ENCODE results near the gene BCL2L11.

BCL2L11 gene

DNA sequence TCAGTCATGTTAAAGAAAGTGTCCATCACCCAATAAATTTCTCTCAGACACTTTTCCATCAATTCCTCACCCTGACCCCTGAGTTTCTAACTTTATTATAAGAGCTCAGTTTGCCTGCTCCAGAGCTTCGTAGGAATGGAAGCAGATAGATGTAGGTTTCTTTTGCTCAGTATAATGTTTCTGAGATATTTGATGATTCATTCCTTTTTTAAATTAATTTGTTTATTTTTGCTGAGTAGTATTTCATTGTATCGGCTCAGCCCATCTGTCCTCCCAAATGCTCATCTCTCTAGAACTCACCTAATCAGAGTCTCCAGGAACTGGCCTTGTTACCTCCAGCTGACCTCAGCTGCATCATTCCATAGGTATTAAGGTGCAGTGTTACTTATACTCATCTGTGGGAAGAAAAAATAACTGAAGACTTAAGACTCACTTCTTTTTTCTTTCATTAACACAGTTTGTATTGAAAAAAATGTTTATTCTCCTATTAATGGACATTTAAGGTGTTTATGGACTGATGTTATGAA, 11.9 kb upstream of the BCL2L11 start:
- no peak for ATAC-seq
- no peak overlapping the region for H3K27ac Mint-ChIP-seq
- H3K27me3 Mint-ChIP-seq, result peaks cover 60% of the 10 kb centered on the region
- no peak for DNase-seq
- no peaks in the 10 kb centered on the region for H3K9me3 Mint-ChIP-seq
- H3K36me3 Mint-ChIP-seq (ENCODE audit: low read depth), result no peaks in the 10 kb centered on the region
- H3K4me3 Mint-ChIP-seq, result no peak overlapping the region
- H3K4me1 Mint-ChIP-seq, result peaks cover 13% of the 10 kb centered on the region

DNA sequence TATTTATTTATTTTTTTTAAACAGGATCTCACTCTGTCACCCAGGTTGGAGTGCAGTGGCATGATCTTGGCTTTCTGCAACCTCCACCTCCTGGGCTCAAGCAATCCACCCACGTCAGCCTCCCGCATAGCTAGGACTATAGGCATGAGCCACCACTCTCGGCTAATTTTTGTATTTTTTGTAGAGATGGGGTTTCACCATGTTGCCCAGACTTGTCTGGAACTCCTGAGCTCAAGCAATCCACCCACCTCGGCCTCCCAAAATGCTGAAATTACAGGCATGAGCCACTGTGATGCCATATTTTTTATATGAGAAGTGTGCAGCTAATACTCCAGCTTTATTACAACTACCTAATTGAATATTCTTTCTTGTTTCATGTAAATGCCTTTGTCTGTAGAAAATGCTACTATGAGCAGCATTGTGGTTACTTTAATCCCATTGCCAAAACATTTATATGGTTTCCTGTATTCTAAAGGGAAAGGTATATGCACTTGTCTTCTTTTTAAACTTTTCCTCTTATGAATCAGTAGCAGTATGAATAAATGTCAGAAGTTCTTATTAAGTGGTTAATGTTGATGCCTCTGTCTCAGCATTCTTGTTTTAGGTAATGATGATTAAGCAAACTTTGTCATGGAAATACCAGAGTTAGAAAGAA, 9.5 kb upstream of the BCL2L11 start:
- Mint-ChIP-seq H3K4me3 (no peak overlapping the region), H3K27me3 (peaks cover 59% of the 10 kb centered on the region), H3K4me1 (peaks cover 22% of the 10 kb centered on the region), H3K9me3 (no peaks in the 10 kb centered on the region), H3K36me3 (ENCODE audit: low read depth) (no peaks in the 10 kb centered on the region), H3K27ac (peak overlapping the region; percentile 52)
- ATAC-seq (peak; percentile 41), DNase-seq (no peak)

GRCh38 chr2:111113838-111114237, 6.9 kb upstream of the BCL2L11 start:
- Mint-ChIP-seq H3K36me3 (ENCODE audit: low read depth) (no peaks in the 10 kb centered on the region), H3K4me3 (no peak overlapping the region), H3K4me1 (peaks cover 44% of the 10 kb centered on the region), H3K27ac (no peak overlapping the region), H3K9me3 (no peaks in the 10 kb centered on the region), H3K27me3 (peaks cover 59% of the 10 kb centered on the region)
- ATAC-seq (no peak), DNase-seq (no peak)

DNA sequence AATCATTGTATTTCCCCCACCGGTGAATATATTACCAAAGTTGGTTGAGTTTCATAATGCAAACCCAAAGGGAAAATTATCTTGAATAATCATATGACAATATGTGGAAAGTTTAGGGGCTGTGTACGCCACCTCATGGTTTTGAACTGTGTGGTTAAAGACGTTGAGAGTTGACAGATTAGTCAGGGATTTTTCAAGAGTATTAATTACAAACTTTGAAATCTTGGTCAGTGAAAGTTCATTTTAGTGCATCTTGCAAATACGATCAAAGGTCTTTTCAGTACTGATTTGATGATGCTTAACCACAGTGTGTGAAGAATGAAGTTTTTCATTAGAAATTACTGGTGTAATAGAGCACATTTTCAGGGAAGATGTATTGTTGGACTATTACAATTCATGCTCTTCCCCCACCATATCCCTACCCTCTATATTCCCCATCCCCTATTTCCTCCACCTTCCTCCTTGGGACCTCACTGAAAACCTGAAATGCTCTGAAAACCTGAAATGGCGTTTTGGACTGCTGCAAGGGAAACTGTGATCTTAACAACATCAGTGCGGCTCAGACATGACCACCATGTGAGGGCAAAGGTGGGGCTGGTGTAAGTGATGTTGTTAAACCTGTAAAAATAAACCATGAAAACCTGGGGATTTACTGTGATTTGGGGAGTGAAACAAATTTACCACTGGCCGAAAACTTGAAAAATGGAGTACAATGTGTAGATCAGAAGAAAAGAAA, 4.5 kb upstream of the BCL2L11 start:
- Mint-ChIP-seq H3K27ac (peak overlapping the region; percentile 85), H3K4me3 (peak overlapping the region; percentile 52), H3K9me3 (no peaks in the 10 kb centered on the region), H3K36me3 (ENCODE audit: low read depth) (no peaks in the 10 kb centered on the region), H3K4me1 (peaks cover 46% of the 10 kb centered on the region), H3K27me3 (peaks cover 54% of the 10 kb centered on the region)
- DNase-seq (no peak), ATAC-seq (peak; percentile 21)

DNA sequence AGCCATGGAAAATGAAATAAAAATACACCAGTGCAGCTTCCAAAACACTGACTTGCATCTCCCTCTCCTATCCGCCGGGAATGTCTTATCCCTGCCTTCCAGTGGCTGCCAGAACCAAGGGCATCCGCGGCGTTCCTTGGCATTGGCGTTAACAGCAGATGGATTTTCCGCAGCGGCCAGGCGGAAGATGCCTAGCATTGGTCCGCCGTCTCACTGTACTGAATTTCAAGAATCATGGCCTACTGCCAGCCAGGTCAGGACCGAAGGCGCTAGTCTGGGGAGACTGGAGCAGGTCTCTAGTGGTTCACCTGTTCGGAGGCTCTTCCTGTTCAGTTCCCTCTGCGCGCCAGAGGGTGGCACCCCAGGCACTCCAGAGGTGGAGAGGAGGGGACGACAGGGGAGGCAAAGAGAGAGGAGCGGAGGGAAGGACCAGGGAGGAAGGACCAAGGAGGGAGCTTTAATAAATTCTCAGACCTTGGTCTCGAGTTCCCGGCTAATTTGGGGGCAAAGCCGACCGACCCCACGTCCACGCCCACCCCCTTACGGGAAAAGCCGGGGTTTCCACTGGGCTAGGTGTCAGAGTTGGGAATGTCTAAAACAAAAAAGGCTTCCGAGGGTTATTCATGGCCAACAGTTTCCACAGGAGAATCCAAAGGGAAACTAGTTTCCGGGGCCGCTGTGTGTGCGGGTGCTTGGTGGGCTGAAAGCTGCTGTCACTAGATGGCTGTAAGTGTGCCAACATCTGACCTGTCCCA, 3.7 kb upstream of the BCL2L11 start:
- Mint-ChIP-seq H3K4me1 (peaks cover 47% of the 10 kb centered on the region), H3K27ac (peak overlapping the region; percentile 75), H3K4me3 (peak overlapping the region; percentile 81), H3K36me3 (ENCODE audit: low read depth) (peaks cover 2% of the 10 kb centered on the region), H3K9me3 (no peaks in the 10 kb centered on the region), H3K27me3 (peaks cover 54% of the 10 kb centered on the region)
- ATAC-seq (peak; percentile 42), DNase-seq (peak; percentile 71)

DNA sequence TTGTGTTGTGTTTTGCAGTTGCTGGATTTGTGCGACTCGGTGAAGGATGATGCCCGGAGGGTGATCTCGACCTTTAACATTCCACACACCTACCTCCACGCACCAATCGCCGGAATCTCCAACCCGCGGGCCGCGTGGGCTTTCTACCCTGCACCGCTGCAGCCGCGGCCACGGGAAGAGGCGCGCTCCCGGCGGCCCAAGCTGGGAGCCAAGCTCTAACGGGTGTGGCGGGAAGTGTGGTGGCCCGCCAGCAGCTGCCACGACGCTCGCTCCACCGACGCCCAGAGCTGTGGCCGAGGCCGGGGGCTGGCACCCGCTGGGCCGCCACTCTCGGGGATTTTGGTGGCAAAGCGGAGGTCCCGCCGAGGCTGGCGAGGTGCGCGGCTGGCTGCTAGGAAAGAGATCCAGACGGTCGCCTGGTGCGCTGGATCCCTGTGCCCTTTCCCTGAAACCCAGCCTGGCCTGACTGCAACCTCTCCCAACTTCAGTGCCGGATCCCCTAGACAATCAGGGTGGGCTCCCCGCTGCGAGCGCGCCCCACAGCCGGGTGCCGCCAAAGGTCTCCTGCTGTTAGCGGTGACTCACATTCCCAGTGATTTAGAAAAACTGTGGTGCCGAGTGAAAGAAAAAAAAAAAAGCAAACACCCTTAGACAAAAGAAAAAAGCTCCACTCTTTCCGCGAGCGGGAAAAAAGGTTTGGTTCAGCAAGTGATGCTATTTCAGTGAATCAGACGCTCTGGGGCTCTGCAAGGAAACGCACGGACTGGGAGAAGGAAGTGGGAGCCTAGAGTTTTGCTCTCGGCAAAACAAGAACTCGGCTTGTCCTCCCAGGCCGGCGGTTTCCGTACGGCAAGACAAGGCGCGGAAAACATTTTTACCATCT, 2.9 kb upstream of the BCL2L11 start:
- H3K4me1 Mint-ChIP-seq, result peaks cover 47% of the 10 kb centered on the region
- peak overlapping the region; percentile 81 for H3K4me3 Mint-ChIP-seq
- peak overlapping the region; percentile 79 for H3K27ac Mint-ChIP-seq
- no peak for ATAC-seq
- H3K36me3 Mint-ChIP-seq (ENCODE audit: low read depth), result peaks cover 4% of the 10 kb centered on the region
- peaks cover 48% of the 10 kb centered on the region for H3K27me3 Mint-ChIP-seq
- DNase-seq, result peak; percentile 48
- H3K9me3 Mint-ChIP-seq, result no peaks in the 10 kb centered on the region

GRCh38 chr2:111118481-111118980, 2.2 kb upstream of the BCL2L11 start:
- H3K27ac Mint-ChIP-seq, result peak overlapping the region; percentile 79
- H3K27me3 Mint-ChIP-seq, result peaks cover 41% of the 10 kb centered on the region
- H3K36me3 Mint-ChIP-seq (ENCODE audit: low read depth), result peaks cover 9% of the 10 kb centered on the region
- peaks cover 50% of the 10 kb centered on the region for H3K4me1 Mint-ChIP-seq
- H3K4me3 Mint-ChIP-seq, result peak overlapping the region; percentile 81
- ATAC-seq (no peak), DNase-seq (no peak)
- no peaks in the 10 kb centered on the region for H3K9me3 Mint-ChIP-seq

DNA sequence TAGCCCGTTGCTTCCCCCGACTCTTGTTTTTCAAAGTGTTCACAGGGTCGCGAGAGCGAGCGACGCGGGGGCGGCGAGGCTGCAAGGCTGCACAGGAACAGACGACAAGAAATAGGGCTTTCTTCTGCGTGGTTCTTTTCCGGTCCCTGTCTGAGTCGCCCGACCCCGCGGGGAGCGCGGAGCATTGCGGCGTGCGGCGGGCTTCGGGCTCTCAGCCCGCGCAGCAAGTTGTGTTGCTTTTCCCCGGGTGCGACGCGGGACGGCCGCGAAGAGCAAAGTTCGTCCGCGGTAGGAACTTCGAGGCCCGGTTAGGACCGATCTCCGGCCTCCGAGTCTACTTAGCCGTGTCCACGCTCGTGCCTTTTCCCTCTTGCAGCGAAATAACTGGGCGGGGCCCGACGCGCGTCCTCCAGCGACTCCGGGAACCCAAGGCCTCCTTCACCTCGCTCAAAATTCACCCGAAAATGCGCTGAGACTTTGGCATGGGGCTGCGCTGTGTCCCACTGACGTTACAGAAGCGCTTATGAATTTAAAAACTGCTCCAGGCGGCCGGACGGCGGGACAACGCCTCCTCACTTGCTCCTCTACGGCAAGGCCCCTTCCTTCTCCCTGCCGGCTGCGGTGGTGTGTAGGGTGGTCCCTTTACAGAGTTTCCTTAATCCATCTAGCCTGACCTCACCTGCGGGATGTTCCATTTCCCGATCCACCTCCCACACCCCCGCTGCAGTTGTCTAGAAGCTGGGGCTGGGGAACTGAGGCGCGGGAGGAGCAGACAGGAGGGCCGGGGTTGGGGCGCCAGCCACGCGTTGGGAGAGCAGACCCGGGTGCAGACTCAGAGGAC, 1.5 kb upstream of the BCL2L11 start:
- ATAC-seq, result no peak
- H3K4me3 Mint-ChIP-seq, result peak overlapping the region; percentile 81
- H3K36me3 Mint-ChIP-seq (ENCODE audit: low read depth), result peaks cover 15% of the 10 kb centered on the region
- H3K27me3 Mint-ChIP-seq, result peaks cover 34% of the 10 kb centered on the region
- H3K27ac Mint-ChIP-seq, result peak overlapping the region; percentile 79
- no peaks in the 10 kb centered on the region for H3K9me3 Mint-ChIP-seq
- peak; percentile 52 for DNase-seq
- H3K4me1 Mint-ChIP-seq, result peaks cover 54% of the 10 kb centered on the region

- no peaks in the 10 kb centered on the region for H3K9me3 Mint-ChIP-seq
- peak; percentile 27 for DNase-seq
- H3K4me1 Mint-ChIP-seq, result peaks cover 60% of the 10 kb centered on the region
Observed at GRCh38 chr2:111119822-111120252, 877 bp upstream of the BCL2L11 start.

GRCh38 chr2:111121028-111121827, 514 bp downstream of the BCL2L11 start:
- DNase-seq (peak; percentile 57), ATAC-seq (no peak)
- Mint-ChIP-seq H3K27ac (peak overlapping the region; percentile 87), H3K27me3 (peaks cover 30% of the 10 kb centered on the region), H3K4me3 (peak overlapping the region; percentile 93), H3K9me3 (no peaks in the 10 kb centered on the region), H3K36me3 (ENCODE audit: low read depth) (peaks cover 35% of the 10 kb centered on the region), H3K4me1 (peaks cover 65% of the 10 kb centered on the region)

More at GRCh38 chr2:111119822-111120252, 877 bp upstream of the BCL2L11 start:
- peaks cover 21% of the 10 kb centered on the region for H3K36me3 Mint-ChIP-seq (ENCODE audit: low read depth)
- peak overlapping the region; percentile 81 for H3K4me3 Mint-ChIP-seq
- H3K27me3 Mint-ChIP-seq, result peaks cover 30% of the 10 kb centered on the region
- no peak for ATAC-seq
- H3K27ac Mint-ChIP-seq, result peak overlapping the region; percentile 60

DNA sequence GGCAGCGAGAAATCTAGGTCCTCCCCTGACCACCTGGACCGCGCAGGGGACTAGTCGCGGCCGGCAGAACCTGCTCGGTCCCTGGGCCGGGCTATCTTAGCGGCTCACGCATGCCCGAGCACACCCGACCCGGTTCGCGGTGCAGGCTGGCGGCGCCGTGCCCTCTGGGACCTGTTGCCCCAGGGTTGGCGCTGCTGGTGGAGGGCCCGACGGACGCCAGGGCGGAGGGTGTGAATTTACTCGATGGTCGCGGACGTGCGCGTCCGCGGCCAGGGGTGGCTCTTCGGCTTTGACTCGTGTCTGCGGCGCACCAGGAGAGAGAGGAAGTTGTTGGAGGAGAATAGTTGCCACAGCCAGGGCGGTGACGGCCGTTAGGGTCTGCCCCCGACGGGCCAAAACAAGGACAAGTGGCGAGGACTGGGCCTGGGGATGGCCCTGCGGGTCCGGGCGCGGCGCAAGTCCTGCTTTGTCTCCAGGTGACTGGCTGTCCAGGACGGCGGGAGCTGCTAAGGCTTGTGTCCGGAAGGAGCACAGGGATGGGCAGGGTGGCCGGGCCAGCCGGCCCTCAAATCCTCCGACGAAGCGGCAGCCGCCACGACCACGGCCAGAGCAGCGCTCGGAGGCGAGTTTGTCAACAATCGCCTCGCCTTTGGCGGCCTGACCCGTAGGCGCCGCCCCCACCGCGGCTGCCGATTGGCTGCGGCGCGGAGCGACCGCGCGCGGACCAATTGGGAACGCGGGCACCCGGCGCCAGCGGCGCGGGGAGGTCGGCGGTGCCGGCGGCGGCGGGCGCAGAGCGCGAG, 1.3 kb downstream of the BCL2L11 start:
- DNase-seq (peak; percentile 83), ATAC-seq (peak; percentile 41)
- peaks cover 64% of the 10 kb centered on the region for H3K4me1 Mint-ChIP-seq
- peak overlapping the region; percentile 93 for H3K4me3 Mint-ChIP-seq
- H3K27me3 Mint-ChIP-seq, result peaks cover 27% of the 10 kb centered on the region
- peak overlapping the region; percentile 87 for H3K27ac Mint-ChIP-seq
- no peaks in the 10 kb centered on the region for H3K9me3 Mint-ChIP-seq
- peaks cover 43% of the 10 kb centered on the region for H3K36me3 Mint-ChIP-seq (ENCODE audit: low read depth)

Data from activated naive CD8-positive, alpha-beta T cell treated with anti-CD3 and anti-CD28 coated beads, Interleukin-2, amount 50 U/mL, for 24 hours (primary cell).